DOHH2 (cell line): ENCODE data around the gene RBMS2.
A peak's percentile ranks its signal among the peaks of the same experiment; 100 is the strongest.

Experiments
- H3F3A ChIP-seq: fragments of 200-600 bp; sonication (generic), shearing (Covaris generic); 2 replicates; pipeline ENCODE4 v1.6.0; 2016; ENCODE audit warnings: antibody characterized with exemption, mild to moderate bottlenecking; ENCODE audit not compliant: control insufficient read depth, insufficient read depth
- H3K27ac ChIP-seq: fragments of 200-600 bp; sonication (generic); 2 replicates; pipeline ENCODE4 v1.5.1; 2014; ENCODE audit warnings: low read depth, mild to moderate bottlenecking, low read length, moderate library complexity
- H3K27me3 ChIP-seq: fragments of 200-600 bp; sonication (generic); 2 replicates; pipeline ENCODE4 v1.6.1; 2014; ENCODE audit warnings: mild to moderate bottlenecking, low read length, mixed read lengths; ENCODE audit not compliant: control insufficient read depth
- H3K36me3 ChIP-seq: fragments of 200-600 bp; sonication (generic); 2 replicates; pipeline ENCODE4 v1.6.1; 2014; ENCODE audit warnings: mild to moderate bottlenecking, low read length, moderate library complexity, mixed read lengths; ENCODE audit not compliant: control insufficient read depth
- H3K4me1 ChIP-seq: fragments of 200-600 bp; sonication (generic); 2 replicates; pipeline ENCODE4 v1.6.1; 2014; ENCODE audit warnings: mild to moderate bottlenecking, low read length, mixed read lengths; ENCODE audit not compliant: control insufficient read depth
- H3K4me2 ChIP-seq: fragments of 200-600 bp; sonication (generic); 2 replicates; pipeline ENCODE4 v1.6.0; 2014; ENCODE audit warnings: mild to moderate bottlenecking, low read length, moderate library complexity
- H3K4me3 ChIP-seq: fragments of 200-600 bp; sonication (generic); 2 replicates; pipeline ENCODE4 v1.5.1; 2014; ENCODE audit warnings: mild to moderate bottlenecking, low read length, mixed read lengths
- H3K79me2 ChIP-seq: fragments of 200-600 bp; sonication (generic); 2 replicates; pipeline ENCODE4 v1.6.1; 2014; ENCODE audit warnings: mild to moderate bottlenecking, low read length, mixed read lengths; ENCODE audit not compliant: control insufficient read depth
- H3K9me2 ChIP-seq: fragments of 200-600 bp; sonication (generic); replicated peaks from 2 replicates; pipeline ENCODE4 v1.6.1; 2014; ENCODE audit warnings: mild to moderate bottlenecking, low read length, mixed read lengths; ENCODE audit not compliant: control insufficient read depth
- H3K9me3 ChIP-seq: fragments of 200-600 bp; sonication (generic); 2 replicates; pipeline ENCODE4 v1.6.1; 2014; ENCODE audit warnings: antibody characterized with exemption, low read length, mixed read lengths; ENCODE audit not compliant: control insufficient read depth, insufficient read depth
- H4K20me1 ChIP-seq: fragments of 200-600 bp; sonication (generic); 2 replicates; pipeline ENCODE4 v1.6.0; 2014; ENCODE audit warnings: low read depth, mild to moderate bottlenecking, antibody characterized with exemption, low read length, moderate library complexity; ENCODE audit not compliant: control insufficient read depth, insufficient read depth
- CTCF ChIP-seq: fragments of 200-600 bp; sonication (generic); IDR thresholded peaks from one replicate; pipeline ENCODE4 v1.5.1; 2014; ENCODE audit warnings: antibody characterized with exemption, mild to moderate bottlenecking, low read depth, low read length; ENCODE audit not compliant: poor library complexity, severe bottlenecking
- EZH2phosphoT487 ChIP-seq: fragments of 200-600 bp; sonication (generic); IDR thresholded peaks from 2 replicates; pipeline ENCODE4 v1.6.1; 2017; ENCODE audit warnings: borderline replicate concordance, mild to moderate bottlenecking, antibody characterized with exemption, low read length, moderate library complexity, mixed read lengths

RBMS2 gene

DNA sequence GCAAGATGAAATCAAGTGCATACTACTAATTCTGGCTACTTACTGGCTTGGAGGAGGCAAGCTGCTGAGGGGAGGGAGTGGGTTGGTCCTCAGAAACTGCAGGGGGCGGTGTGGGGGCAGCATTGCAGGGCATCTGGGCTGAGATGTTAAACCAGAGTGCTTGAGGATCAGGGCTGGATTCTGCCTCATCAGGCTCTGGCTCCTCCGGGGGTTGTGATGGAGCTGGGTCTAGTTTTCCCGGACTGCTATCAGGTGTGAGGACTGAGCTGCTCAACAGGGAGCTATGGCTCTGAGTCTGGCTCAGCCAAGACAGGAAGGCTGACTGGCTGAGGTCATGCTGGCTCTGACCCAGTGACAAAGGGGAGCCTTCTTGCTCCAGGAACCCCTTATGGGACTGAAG lies 79.9 kb downstream of the RBMS2 start:
- H3K9me2 ChIP-seq = no peaks in the 10 kb centered on the region
- H3K4me2 ChIP-seq = no peak overlapping the region
- peaks cover under 1% of the 10 kb centered on the region; the same call in 1 of the 2 replicates for H3F3A ChIP-seq
- no peaks in the 10 kb centered on the region for H3K4me1 ChIP-seq
- no peak overlapping the region for H3K4me3 ChIP-seq
- TF ChIP-seq CTCF (peak; percentile 59), EZH2phosphoT487 (no peak)
- H4K20me1 ChIP-seq = no peaks in the 10 kb centered on the region
- no peaks in the 10 kb centered on the region for H3K9me3 ChIP-seq
- H3K27ac ChIP-seq = no peak overlapping the region
- H3K79me2 ChIP-seq = no peaks in the 10 kb centered on the region
- H3K36me3 ChIP-seq = peaks cover 93% of the 10 kb centered on the region
- H3K27me3 ChIP-seq = no peaks in the 10 kb centered on the region

GRCh38 chr12:56602239-56602638 lies 80.6 kb downstream of the RBMS2 start:
- Histone ChIP-seq H3K9me2 (no peaks in the 10 kb centered on the region), H3F3A (no peaks in the 10 kb centered on the region), H3K4me2 (no peak overlapping the region), H3K36me3 (peaks cover 92% of the 10 kb centered on the region), H3K4me1 (no peaks in the 10 kb centered on the region), H3K79me2 (no peaks in the 10 kb centered on the region), H3K9me3 (no peaks in the 10 kb centered on the region), H3K27ac (no peak overlapping the region), H4K20me1 (no peaks in the 10 kb centered on the region), H3K4me3 (no peak overlapping the region), H3K27me3 (no peaks in the 10 kb centered on the region)
- no peak for TF ChIP-seq CTCF

DNA sequence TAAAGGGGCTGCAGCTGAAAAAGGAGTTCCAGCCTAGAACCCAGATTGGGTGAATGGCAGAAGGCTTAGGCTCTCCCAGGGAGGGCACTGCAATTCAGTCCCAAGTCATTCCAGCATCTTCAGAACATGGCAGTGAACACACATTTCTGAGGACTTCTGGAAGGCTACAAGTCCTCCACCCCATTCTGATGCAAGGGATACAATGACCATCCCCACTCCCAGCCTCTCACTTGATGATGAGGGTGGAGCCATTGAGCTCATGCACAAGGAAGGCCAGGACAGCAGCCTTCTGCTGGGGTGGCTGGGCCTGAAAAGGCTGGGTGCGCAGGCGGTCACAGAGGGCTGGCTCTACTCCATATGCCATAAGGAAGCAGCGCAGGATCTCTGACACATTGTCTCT lies 82.7 kb downstream of the RBMS2 start:
- Histone ChIP-seq H3K4me3 (no peak overlapping the region), H3K79me2 (no peaks in the 10 kb centered on the region), H3K4me1 (no peaks in the 10 kb centered on the region), H3K4me2 (no peak overlapping the region), H3K9me2 (no peaks in the 10 kb centered on the region), H3K9me3 (no peaks in the 10 kb centered on the region), H4K20me1 (no peaks in the 10 kb centered on the region), H3K27me3 (no peaks in the 10 kb centered on the region), H3F3A (no peaks in the 10 kb centered on the region), H3K27ac (no peak overlapping the region), H3K36me3 (peaks cover 80% of the 10 kb centered on the region)
- TF ChIP-seq CTCF = no peak
- TF ChIP-seq EZH2phosphoT487 = no peak

GRCh38 chr12:56614627-56615026 lies 93.0 kb downstream of the RBMS2 start:
- Histone ChIP-seq H3K9me3 (no peaks in the 10 kb centered on the region), H3K27me3 (no peaks in the 10 kb centered on the region), H3K4me1 (no peaks in the 10 kb centered on the region), H3K79me2 (peaks cover 30% of the 10 kb centered on the region), H3F3A (no peaks in the 10 kb centered on the region), H4K20me1 (no peaks in the 10 kb centered on the region), H3K4me3 (no peak overlapping the region), H3K9me2 (no peaks in the 10 kb centered on the region), H3K27ac (no peak overlapping the region), H3K4me2 (no peak overlapping the region), H3K36me3 (peaks cover 87% of the 10 kb centered on the region)
- TF ChIP-seq CTCF = no peak
- TF ChIP-seq EZH2phosphoT487 = no peak
